GM18499 (cell line): ENCODE measurements around the gene ZBTB20.

Experiments used
- ATAC-seq: cut with Tn5 transposase; IDR thresholded peaks from one replicate; pipeline ENCODE4 v1.9.1; 2021; ENCODE audit warnings: moderate number of reproducible peaks; ENCODE audit not compliant: insufficient read depth, unreplicated experiment

ZBTB20 gene

DNA sequence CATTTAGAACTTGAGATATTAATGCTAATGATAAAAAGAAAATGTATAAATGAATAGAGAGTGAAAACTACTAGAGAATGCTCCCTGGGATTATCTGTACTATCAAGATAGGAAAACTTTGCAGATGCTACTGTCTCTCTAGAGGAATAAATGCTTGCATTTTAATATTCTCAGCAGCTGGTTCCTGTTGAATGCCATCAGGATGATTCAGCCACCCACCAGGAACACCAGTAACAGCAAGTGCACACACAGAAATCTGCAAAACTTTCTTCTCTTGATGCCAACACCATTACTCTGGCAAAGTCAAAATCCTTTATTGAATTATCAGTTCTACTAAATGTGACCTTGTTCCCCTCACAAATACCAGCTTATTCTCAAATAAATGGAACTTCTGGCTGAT is 704.8 kb downstream of the ZBTB20 start:
- no peak for ATAC-seq

GRCh38 chr3:114441386-114441785 is 705.7 kb downstream of the ZBTB20 start:
- ATAC-seq: no peak

DNA sequence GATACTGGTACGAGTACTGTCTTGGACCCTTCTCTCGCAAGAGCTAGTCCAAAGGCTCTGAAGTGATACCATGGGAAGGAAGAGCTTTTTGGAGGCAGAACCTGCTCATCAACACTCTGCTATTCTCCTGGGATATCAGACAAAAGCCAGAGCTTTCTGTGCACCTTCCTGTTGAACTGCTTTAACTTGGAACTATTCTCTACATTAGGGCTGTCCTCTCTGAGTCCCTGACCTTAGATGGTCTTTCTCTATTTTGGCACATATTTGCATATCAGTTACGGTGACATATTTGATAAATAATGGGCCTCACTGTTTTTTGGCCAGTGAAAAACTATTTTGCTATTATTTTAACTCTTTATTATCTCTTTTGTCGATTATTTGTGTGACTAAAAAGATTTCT is 706.4 kb downstream of the ZBTB20 start:
- no peak for ATAC-seq

DNA sequence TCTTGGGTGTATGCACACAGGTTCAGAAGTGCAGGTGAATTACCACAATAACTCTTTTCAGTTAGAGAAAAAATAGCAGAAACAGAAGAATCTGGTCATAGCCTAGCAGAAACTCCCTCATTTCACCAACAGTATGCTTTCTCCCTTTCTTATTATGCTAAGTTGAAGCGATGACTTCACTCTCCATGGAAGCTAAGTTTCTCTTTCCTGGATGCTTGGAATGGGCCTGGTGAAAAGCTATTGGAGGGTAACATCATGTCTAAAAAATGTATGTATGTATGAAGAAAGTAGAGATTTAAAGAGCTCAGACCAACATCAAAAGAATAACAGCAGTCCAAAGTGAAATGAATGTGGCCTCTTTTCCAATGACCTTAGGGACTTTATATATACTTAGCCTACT is 707.8 kb downstream of the ZBTB20 start:
- no peak for ATAC-seq

GRCh38 chr3:114437897-114438296 is 709.2 kb downstream of the ZBTB20 start:
- no peak for ATAC-seq

- no peak for ATAC-seq
Observed at GRCh38 chr3:114436182-114436581, 710.9 kb downstream of the ZBTB20 start.

- no peak for ATAC-seq
Observed at GRCh38 chr3:114435386-114436115, 711.5 kb downstream of the ZBTB20 start.

GRCh38 chr3:114432310-114432709 is 714.8 kb downstream of the ZBTB20 start:
- no peak for ATAC-seq

DNA sequence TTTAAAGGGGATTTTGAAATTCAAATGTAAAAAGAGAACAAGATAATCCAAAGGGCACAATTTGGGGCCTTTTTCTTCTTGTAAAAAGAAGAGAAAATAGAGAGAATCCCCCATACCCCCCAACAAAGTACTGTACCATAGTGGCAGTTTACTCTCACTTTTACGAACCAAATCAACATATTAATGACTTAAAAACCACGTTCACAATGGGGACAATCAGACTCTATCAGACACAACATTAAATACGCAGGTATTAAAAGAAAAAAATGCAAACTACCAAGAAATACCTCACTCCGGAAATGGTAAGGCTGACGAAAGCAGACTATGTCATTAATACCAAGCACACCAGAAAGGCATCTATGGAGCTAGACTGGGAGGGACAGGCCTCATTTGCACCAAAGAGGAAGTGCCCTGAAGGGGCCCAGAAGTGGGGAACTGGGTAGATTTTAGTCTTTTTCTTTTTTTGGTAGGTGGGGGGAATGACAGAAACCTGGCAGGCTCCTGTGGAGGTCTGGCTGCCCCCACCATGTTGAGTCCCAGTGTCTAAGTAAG is 719.0 kb downstream of the ZBTB20 start:
- ATAC-seq: peak; percentile 85

DNA sequence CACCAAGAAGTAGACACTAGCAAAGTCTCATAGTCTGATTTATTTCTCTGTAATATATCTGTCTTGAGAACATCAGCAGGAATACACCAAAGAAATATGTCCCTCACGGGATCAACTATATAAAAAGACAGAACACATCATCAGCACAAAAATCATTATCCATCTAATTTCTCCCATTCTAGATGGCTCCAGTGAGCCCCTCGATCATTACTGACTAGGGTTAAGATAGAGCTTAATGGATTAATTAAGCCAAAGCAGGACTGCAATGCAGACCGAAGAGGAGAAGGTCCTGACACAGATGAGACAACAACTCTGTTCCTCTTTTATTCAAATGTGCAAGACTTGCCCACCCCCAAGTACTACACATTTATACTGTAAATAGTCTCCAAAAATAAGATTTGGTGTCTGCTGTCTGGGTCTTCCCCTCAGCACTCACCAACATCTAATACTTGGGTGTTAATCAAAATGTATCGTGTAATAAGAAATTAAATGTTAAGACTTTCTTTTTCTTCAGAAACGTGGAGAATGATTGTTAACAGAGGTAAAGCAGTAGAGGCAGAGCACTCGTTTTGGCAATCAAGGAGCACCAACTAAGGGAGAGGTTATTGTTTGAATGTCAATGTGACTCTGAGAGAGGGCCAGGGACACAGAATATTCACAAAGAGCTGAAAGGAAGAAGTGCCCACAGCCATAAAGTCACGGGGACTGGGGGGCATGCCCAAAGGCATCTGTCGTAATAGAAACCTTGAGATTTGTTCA is 719.6 kb downstream of the ZBTB20 start:
- ATAC-seq: no peak

GRCh38 chr3:114424337-114424736 is 722.8 kb downstream of the ZBTB20 start:
- no peak for ATAC-seq

GRCh38 chr3:114421204-114421603 is 725.9 kb downstream of the ZBTB20 start:
- ATAC-seq: no peak

GRCh38 chr3:114420072-114420471 is 727.0 kb downstream of the ZBTB20 start:
- no peak for ATAC-seq

DNA sequence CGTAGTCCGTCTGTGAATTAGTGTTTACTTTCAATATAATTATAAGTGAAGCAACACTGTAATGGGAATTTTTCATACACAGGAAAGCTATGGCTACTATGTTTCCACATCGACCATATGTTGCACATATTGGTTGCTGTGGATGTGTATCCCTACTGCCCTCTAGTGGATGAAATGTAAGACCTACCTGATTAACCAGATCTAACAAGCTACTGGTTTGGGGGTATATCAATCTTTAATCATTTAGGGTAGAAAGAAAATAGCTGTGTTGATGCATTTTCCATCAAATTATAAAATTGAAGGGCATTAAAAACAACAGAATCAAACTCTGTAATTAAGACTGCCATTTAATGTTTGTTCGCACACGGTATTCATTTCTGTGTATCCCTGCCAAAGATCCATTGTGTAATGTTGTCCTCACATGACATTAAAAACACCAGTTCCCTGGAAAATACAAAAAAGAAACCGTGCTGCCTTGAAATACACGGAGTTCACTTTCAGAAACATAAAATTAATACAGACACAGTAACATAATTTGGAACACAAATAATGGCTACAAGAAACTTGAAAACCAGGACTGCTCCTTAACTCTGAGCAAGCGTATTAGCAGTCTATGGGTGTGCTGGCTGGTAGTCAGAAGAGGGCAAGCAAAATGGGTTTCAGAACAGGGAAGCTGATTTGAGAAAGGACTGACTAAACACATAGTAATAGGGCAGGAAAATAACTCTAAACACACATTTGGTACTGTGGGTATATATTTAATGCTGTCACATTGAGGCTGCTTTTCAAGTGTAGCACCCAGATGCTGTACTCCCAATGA is 728.2 kb downstream of the ZBTB20 start:
- peak; percentile 46 for ATAC-seq

- ATAC-seq: peak; percentile 68
Observed at GRCh38 chr3:114418107-114418506, 729.0 kb downstream of the ZBTB20 start.

DNA sequence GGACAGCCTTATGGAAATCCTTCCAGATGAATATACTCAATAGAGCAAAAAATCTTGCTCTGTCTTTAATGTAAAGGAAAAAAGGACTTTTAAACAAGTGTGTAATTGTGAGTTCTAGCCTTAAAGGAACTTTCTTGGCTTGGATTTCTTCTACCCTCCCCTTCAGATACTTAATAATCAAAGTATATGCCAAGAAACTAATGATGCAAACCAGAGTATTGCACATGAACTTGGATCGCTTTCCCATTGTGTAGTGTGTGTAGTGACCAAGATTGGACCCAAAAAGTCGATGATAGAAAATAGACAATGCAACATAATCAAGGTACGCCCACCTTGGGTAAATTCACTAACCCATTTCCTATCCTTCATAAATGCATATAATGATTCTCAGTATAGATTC is 729.4 kb downstream of the ZBTB20 start:
- peak; percentile 7 for ATAC-seq

DNA sequence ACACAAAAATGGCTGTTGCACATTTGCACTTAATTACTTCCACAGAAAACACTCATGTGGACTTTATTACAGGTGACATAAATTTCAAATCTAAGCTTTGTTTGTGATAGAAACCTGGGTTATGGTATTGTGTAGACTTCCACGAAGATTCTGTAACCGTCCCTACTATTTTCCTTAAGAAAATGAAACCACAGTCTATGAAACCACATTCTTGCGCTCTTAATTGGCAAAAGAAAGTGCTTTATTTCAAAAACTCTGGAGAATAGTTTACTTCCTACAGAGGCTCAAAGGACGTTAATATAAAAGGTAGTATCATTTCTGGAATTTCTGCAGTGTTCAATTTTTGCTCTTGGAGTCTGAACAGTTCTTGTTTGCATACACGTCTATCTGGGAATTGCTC is 729.8 kb downstream of the ZBTB20 start:
- ATAC-seq: no peak

- ATAC-seq: peak; percentile 63
Observed at GRCh38 chr3:114411811-114412803, 735.0 kb downstream of the ZBTB20 start.

- no peak for ATAC-seq
Observed at GRCh38 chr3:114411190-114411668, 735.9 kb downstream of the ZBTB20 start.
